Measurements from ENCODE around the gene BAHCC1.

Gene BAHCC1

GRCh38 chr17:81453712-81454111 is 58.5 kb downstream of the BAHCC1 start:
- H3K4me3 ChIP-seq (ENCODE audit: insufficient read length, low read depth) = no peak overlapping the region
- no peak for TF ChIP-seq YY1 (IDR thresholded peaks at IDR 0.05; ENCODE audit: insufficient read depth, insufficient read length)
- TF ChIP-seq ZNF274 (IDR thresholded peaks at IDR 0.05; ENCODE audit: low read depth, low read length) = no peak
- no peak for TF ChIP-seq SUZ12 (IDR thresholded peaks at IDR 0.05; ENCODE audit: extremely low read depth, insufficient read depth, insufficient read length)
- peaks cover 27% of the 10 kb centered on the region for H3K4me1 ChIP-seq (ENCODE audit: insufficient read depth, insufficient read length)
- no peaks in the 10 kb centered on the region for H3K36me3 ChIP-seq (ENCODE audit: insufficient read depth, insufficient read length, low read length)
- DNase-seq (ENCODE audit: low read depth, low spot score) = no peak
- H3K9me3 ChIP-seq (ENCODE audit: insufficient read depth, low read length) = no peaks in the 10 kb centered on the region; the same call in 1 of the 2 replicates
- no peaks in the 10 kb centered on the region for H3K27me3 ChIP-seq (ENCODE audit: insufficient read depth, insufficient read length)
- no peak overlapping the region for H3K9ac ChIP-seq (ENCODE audit: insufficient read length, low read depth)

- TF ChIP-seq YY1 (IDR thresholded peaks at IDR 0.05; ENCODE audit: insufficient read depth, insufficient read length) (no peak), SUZ12 (IDR thresholded peaks at IDR 0.05; ENCODE audit: extremely low read depth, insufficient read depth, insufficient read length) (no peak), ZNF274 (IDR thresholded peaks at IDR 0.05; ENCODE audit: low read depth, low read length) (no peak)
- no peak overlapping the region for H3K9ac ChIP-seq (ENCODE audit: insufficient read length, low read depth)
Observed at GRCh38 chr17:81454473-81454872, 59.2 kb downstream of the BAHCC1 start.

GRCh38 chr17:81455387-81455786 is 60.1 kb downstream of the BAHCC1 start:
- Histone ChIP-seq H3K36me3 (ENCODE audit: insufficient read depth, insufficient read length, low read length) (no peaks in the 10 kb centered on the region), H3K27me3 (ENCODE audit: insufficient read depth, insufficient read length) (no peaks in the 10 kb centered on the region), H3K9ac (ENCODE audit: insufficient read length, low read depth) (peak overlapping the region; percentile 38), H3K9me3 (ENCODE audit: insufficient read depth, low read length) (no peaks in the 10 kb centered on the region; the same call in 1 of the 2 replicates), H3K4me1 (ENCODE audit: insufficient read depth, insufficient read length) (peaks cover 28% of the 10 kb centered on the region), H3K4me3 (ENCODE audit: insufficient read length, low read depth) (no peak overlapping the region)
- TF ChIP-seq SUZ12 (IDR thresholded peaks at IDR 0.05; ENCODE audit: extremely low read depth, insufficient read depth, insufficient read length) = no peak
- no peak for TF ChIP-seq YY1 (IDR thresholded peaks at IDR 0.05; ENCODE audit: insufficient read depth, insufficient read length)
- no peak for DNase-seq (ENCODE audit: low read depth, low spot score)

More at GRCh38 chr17:81454473-81454872, 59.2 kb downstream of the BAHCC1 start:
- H3K9me3 ChIP-seq (ENCODE audit: insufficient read depth, low read length) = no peaks in the 10 kb centered on the region; the same call in 1 of the 2 replicates
- peaks cover 27% of the 10 kb centered on the region for H3K4me1 ChIP-seq (ENCODE audit: insufficient read depth, insufficient read length)
- DNase-seq (ENCODE audit: low read depth, low spot score) = no peak
- no peaks in the 10 kb centered on the region for H3K27me3 ChIP-seq (ENCODE audit: insufficient read depth, insufficient read length)
- no peak overlapping the region for H3K4me3 ChIP-seq (ENCODE audit: insufficient read length, low read depth)
- no peaks in the 10 kb centered on the region for H3K36me3 ChIP-seq (ENCODE audit: insufficient read depth, insufficient read length, low read length)

- no peak overlapping the region for H3K4me3 ChIP-seq (ENCODE audit: insufficient read length, low read depth)
- H3K9ac ChIP-seq (ENCODE audit: insufficient read length, low read depth) = peak overlapping the region; percentile 63
- H3K4me1 ChIP-seq (ENCODE audit: insufficient read depth, insufficient read length) = peaks cover 28% of the 10 kb centered on the region
- no peak for DNase-seq (ENCODE audit: low read depth, low spot score)
- H3K36me3 ChIP-seq (ENCODE audit: insufficient read depth, insufficient read length, low read length) = no peaks in the 10 kb centered on the region
- TF ChIP-seq YY1 (IDR thresholded peaks at IDR 0.05; ENCODE audit: insufficient read depth, insufficient read length) = no peak
- TF ChIP-seq SUZ12 (IDR thresholded peaks at IDR 0.05; ENCODE audit: extremely low read depth, insufficient read depth, insufficient read length) = no peak
- no peak for TF ChIP-seq ZNF274 (IDR thresholded peaks at IDR 0.05; ENCODE audit: low read depth, low read length)
- H3K9me3 ChIP-seq (ENCODE audit: insufficient read depth, low read length) = no peaks in the 10 kb centered on the region; the same call in 1 of the 2 replicates
- H3K27me3 ChIP-seq (ENCODE audit: insufficient read depth, insufficient read length) = no peaks in the 10 kb centered on the region
Observed at GRCh38 chr17:81456091-81456490, 60.8 kb downstream of the BAHCC1 start.

- H3K9me3 ChIP-seq (ENCODE audit: insufficient read depth, low read length) = no peaks in the 10 kb centered on the region; the same call in 1 of the 2 replicates
- DNase-seq (ENCODE audit: low read depth, low spot score) = no peak
- H3K36me3 ChIP-seq (ENCODE audit: insufficient read depth, insufficient read length, low read length) = no peaks in the 10 kb centered on the region
- peaks cover 32% of the 10 kb centered on the region for H3K4me1 ChIP-seq (ENCODE audit: insufficient read depth, insufficient read length)
- no peaks in the 10 kb centered on the region for H3K27me3 ChIP-seq (ENCODE audit: insufficient read depth, insufficient read length)
- H3K4me3 ChIP-seq (ENCODE audit: insufficient read length, low read depth) = no peak overlapping the region
- H3K9ac ChIP-seq (ENCODE audit: insufficient read length, low read depth) = peak overlapping the region; percentile 63
- TF ChIP-seq ZNF274 (IDR thresholded peaks at IDR 0.05; ENCODE audit: low read depth, low read length) (no peak), SUZ12 (IDR thresholded peaks at IDR 0.05; ENCODE audit: extremely low read depth, insufficient read depth, insufficient read length) (no peak), YY1 (IDR thresholded peaks at IDR 0.05; ENCODE audit: insufficient read depth, insufficient read length) (no peak)
Observed at GRCh38 chr17:81456798-81457197, 61.5 kb downstream of the BAHCC1 start.

- no peak overlapping the region for H3K4me3 ChIP-seq (ENCODE audit: insufficient read length, low read depth)
- H3K9me3 ChIP-seq (ENCODE audit: insufficient read depth, low read length) = no peaks in the 10 kb centered on the region; the same call in 1 of the 2 replicates
- no peak for DNase-seq (ENCODE audit: low read depth, low spot score)
- TF ChIP-seq YY1 (IDR thresholded peaks at IDR 0.05; ENCODE audit: insufficient read depth, insufficient read length) (no peak), ZNF274 (IDR thresholded peaks at IDR 0.05; ENCODE audit: low read depth, low read length) (no peak), SUZ12 (IDR thresholded peaks at IDR 0.05; ENCODE audit: extremely low read depth, insufficient read depth, insufficient read length) (no peak)
- no peak overlapping the region for H3K9ac ChIP-seq (ENCODE audit: insufficient read length, low read depth)
- no peaks in the 10 kb centered on the region for H3K27me3 ChIP-seq (ENCODE audit: insufficient read depth, insufficient read length)
- H3K36me3 ChIP-seq (ENCODE audit: insufficient read depth, insufficient read length, low read length) = peaks cover under 1% of the 10 kb centered on the region
- peaks cover 34% of the 10 kb centered on the region for H3K4me1 ChIP-seq (ENCODE audit: insufficient read depth, insufficient read length)
Observed at GRCh38 chr17:81457401-81457800, 62.1 kb downstream of the BAHCC1 start.

GRCh38 chr17:81457917-81458555 is 62.8 kb downstream of the BAHCC1 start:
- Histone ChIP-seq H3K9ac (ENCODE audit: insufficient read length, low read depth) (no peak overlapping the region), H3K27me3 (ENCODE audit: insufficient read depth, insufficient read length) (no peaks in the 10 kb centered on the region), H3K4me1 (ENCODE audit: insufficient read depth, insufficient read length) (peaks cover 36% of the 10 kb centered on the region), H3K9me3 (ENCODE audit: insufficient read depth, low read length) (no peaks in the 10 kb centered on the region; the same call in 1 of the 2 replicates), H3K36me3 (ENCODE audit: insufficient read depth, insufficient read length, low read length) (peaks cover 6% of the 10 kb centered on the region), H3K4me3 (ENCODE audit: insufficient read length, low read depth) (no peak overlapping the region)
- DNase-seq (ENCODE audit: low read depth, low spot score) = no peak
- no peak for TF ChIP-seq YY1 (IDR thresholded peaks at IDR 0.05; ENCODE audit: insufficient read depth, insufficient read length)
- no peak for TF ChIP-seq ZNF274 (IDR thresholded peaks at IDR 0.05; ENCODE audit: low read depth, low read length)
- TF ChIP-seq SUZ12 (IDR thresholded peaks at IDR 0.05; ENCODE audit: extremely low read depth, insufficient read depth, insufficient read length) = no peak

Data from NT2/D1 (cell line).